Esophagus muscularis mucosa (tissue), 3 donors: ENCODE data around the gene LRMDA.

Experiments used
- CTCF ChIP-seq, 3 experiments: fragments of 200-600 bp in 2 of 3; fragments of 450-650 bp in 1 of 3; sonication (generic) in 2 of 3; IDR thresholded peaks; one replicate each; pipeline ENCODE4 v1.5.1; 2017 to 2019; ENCODE audit warnings: antibody characterized with exemption in 3 of 3, mild to moderate bottlenecking in 2 of 3, moderate library complexity in 1 of 3
- EP300 ChIP-seq: sonication (generic); formaldehyde crosslinking; IDR thresholded peaks from one replicate; pipeline ENCODE4 v1.6.1; 2017; ENCODE audit warnings: antibody characterized with exemption

- TF ChIP-seq EP300 (no peak), CTCF (IDR thresholded peaks at IDR 0.05) (no peak)
Measured at GRCh38 chr10:75677541-75677940, 246.1 kb downstream of the LRMDA start.
